Activated CD8-positive, alpha-beta memory T cell treated with anti-CD3 and anti-CD28 coated beads for 36 hours (primary cell): ENCODE measurements around the gene TEX47. TPM values are rescaled to one million over a fixed set of nuclear protein-coding genes. Genes with fewer than 3 reads are reported as not detected.

Experiments
- CTCF ChIA-PET: fragments of 350-600 bp; sonication (Branson Sonifier 250); formaldehyde crosslinking; loops from one replicate; lab custom pipeline; 2021; ENCODE audit warnings: antibody characterized with exemption; lab: Charles Lee
- POLR2A ChIA-PET: fragments of 350-600 bp; sonication (Branson Sonifier 250); formaldehyde crosslinking; loops from one replicate; lab custom pipeline; 2021; ENCODE audit warnings: antibody characterized with exemption; lab: Charles Lee
- total RNA-seq, 2 experiments: library from RNA; stranded (reverse); gene quantifications; one replicate each; pipeline ENCODE4 v1.2.3, GENCODE V29; 2021

Gene TEX47
- not detected for total RNA-seq

- ChIA-PET POLR2A (no interaction called here), CTCF (no interaction called here)
Observed at GRCh38 chr7:88795553-88795952, at the start of gene TEX47. Gene TEX47, minus strand, starts transcription at chr7:88795737. Its CDS starts 795 bp downstream, at chr7:88794942.

GRCh38 chr7:88845091-88845490 lies 49.6 kb upstream of the TEX47 start:
- CTCF ChIA-PET, result no interaction called here
- POLR2A ChIA-PET, result no interaction called here

- CTCF ChIA-PET, result no interaction called here
- POLR2A ChIA-PET, result no interaction called here
Observed at GRCh38 chr7:88842201-88842600, 46.7 kb upstream of the TEX47 start.

GRCh38 chr7:88835147-88835728 lies 39.7 kb upstream of the TEX47 start:
- CTCF ChIA-PET, result no interaction called here
- POLR2A ChIA-PET, result no interaction called here

DNA sequence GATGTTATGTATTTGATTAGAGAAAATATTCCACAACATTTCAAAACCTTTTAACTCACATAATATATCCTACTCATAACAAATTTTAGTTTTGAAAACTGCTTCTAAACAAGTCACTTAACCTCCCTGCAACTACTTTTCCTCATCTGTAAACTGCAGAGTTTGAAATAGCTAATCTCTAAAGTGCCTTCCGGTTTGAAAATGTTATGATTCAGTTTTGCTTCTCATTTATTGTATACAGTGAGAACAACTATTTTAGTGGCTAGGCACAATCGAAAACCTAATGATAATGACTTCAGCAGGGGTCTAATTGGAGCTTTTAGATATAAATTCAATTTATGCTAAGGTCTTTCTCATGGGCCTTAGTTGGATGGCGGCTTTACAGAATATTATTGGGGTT lies 30.7 kb upstream of the TEX47 start:
- ChIA-PET POLR2A (no interaction called here), CTCF (no interaction called here)

DNA sequence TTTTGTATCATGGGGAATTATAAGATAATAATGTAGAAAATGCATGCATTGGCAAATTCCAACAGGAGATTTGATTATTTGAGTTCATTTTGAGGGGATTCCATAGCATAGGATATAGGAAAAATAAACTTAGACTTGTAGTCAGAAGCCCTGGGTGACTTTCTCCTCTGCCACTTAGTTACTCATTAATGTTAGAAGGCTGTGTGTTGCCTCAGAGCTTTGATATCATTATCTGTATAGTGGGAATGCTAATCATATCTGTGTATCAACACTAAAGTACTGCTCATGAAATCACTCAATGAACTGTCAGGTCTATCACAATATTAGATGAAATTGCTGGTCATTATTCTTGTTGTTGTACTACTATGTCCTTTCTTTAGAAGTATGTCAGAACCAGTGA lies 23.0 kb upstream of the TEX47 start:
- POLR2A ChIA-PET, result no interaction called here
- CTCF ChIA-PET, result no interaction called here

GRCh38 chr7:88806280-88807037 lies 10.9 kb upstream of the TEX47 start:
- ChIA-PET CTCF (no interaction called here), POLR2A (no interaction called here)

GRCh38 chr7:88801046-88801445 lies 5.5 kb upstream of the TEX47 start:
- ChIA-PET CTCF (no interaction called here), POLR2A (no interaction called here)

GRCh38 chr7:88792361-88792760 lies 3.2 kb downstream of the TEX47 start:
- ChIA-PET CTCF (no interaction called here), POLR2A (no interaction called here)

GRCh38 chr7:88791891-88792290 lies 3.6 kb downstream of the TEX47 start:
- CTCF ChIA-PET, result no interaction called here

GRCh38 chr7:88789480-88790064 lies 6.0 kb downstream of the TEX47 start:
- CTCF ChIA-PET, result no interaction called here
- POLR2A ChIA-PET, result no interaction called here

More at GRCh38 chr7:88791891-88792290, 3.6 kb downstream of the TEX47 start:
- POLR2A ChIA-PET, result no interaction called here

DNA sequence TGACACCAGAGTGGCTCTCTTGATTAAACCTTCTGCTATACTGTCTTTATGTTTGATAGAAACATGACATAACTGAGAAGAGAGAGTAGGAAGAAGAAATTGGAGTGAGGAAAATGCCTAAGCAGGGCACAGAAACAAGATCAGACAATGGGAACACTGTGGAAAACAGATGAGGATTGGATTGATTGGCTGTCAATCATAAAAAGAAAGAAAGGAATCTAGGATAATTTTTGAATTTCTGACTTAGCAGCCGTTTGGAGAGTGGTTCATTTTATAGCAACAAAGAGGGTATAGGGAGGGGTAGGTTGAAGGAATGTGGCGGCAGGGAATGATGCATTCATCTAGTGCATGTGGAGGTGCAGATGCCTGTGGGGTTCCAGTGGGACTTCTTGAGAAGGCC lies 7.8 kb downstream of the TEX47 start:
- CTCF ChIA-PET, result no interaction called here
- POLR2A ChIA-PET, result no interaction called here

DNA sequence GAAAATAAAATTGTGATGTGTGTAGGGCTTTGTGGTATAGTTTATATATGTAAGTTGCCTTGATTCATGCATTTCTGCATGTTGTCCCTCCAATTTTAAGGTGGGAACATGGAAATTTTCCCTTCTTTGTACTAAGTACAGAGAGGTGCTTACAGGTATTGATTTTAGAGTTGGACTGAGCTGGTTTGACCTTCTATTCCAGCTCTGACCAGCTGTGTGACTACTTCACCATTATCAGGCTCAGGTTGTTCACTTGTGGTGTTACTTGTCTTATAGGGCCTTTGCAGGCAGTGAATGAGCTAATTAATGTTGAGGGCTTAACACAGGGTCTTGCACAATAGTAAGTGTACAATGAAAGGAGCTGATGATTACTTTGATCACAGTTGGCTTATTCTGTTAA lies 19.7 kb downstream of the TEX47 start:
- POLR2A ChIA-PET, result no interaction called here
- CTCF ChIA-PET, result no interaction called here

- CTCF ChIA-PET, result no interaction called here
Observed at GRCh38 chr7:88772776-88773175, 22.8 kb downstream of the TEX47 start.

DNA sequence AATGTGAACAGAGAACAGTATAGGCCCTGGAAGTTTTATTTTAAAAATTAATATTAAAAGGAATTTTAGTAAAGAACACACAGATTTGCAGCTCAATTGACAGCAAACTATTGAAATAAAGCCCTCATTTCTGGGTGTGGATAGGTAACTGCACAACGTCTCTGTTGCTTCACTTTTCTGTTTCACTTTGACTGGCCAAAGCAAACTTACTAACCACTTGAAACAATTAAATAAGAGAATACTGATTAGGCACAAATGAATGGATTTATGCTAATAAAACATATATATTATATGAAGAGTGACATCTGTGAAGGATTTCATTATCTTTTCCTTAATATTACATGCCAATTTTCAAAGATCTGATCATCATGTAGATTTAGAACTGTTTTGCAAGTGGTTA lies 24.1 kb downstream of the TEX47 start:
- CTCF ChIA-PET, result no interaction called here
- POLR2A ChIA-PET, result no interaction called here

More at GRCh38 chr7:88772776-88773175, 22.8 kb downstream of the TEX47 start:
- POLR2A ChIA-PET, result no interaction called here

GRCh38 chr7:88761779-88762178 lies 33.8 kb downstream of the TEX47 start:
- ChIA-PET CTCF (no interaction called here), POLR2A (no interaction called here)

GRCh38 chr7:88760136-88760515 lies 35.4 kb downstream of the TEX47 start:
- POLR2A ChIA-PET, result no interaction called here

GRCh38 chr7:88759230-88760135 lies 36.1 kb downstream of the TEX47 start, which contains the start of gene ZNF804B:
Gene ZNF804B, plus strand, starts transcription at chr7:88759700. Its CDS starts 277 bp downstream, at chr7:88759977.
- POLR2A ChIA-PET, result no interaction called here

More at GRCh38 chr7:88760136-88760515, 35.4 kb downstream of the TEX47 start:
- CTCF ChIA-PET, result no interaction called here

DNA sequence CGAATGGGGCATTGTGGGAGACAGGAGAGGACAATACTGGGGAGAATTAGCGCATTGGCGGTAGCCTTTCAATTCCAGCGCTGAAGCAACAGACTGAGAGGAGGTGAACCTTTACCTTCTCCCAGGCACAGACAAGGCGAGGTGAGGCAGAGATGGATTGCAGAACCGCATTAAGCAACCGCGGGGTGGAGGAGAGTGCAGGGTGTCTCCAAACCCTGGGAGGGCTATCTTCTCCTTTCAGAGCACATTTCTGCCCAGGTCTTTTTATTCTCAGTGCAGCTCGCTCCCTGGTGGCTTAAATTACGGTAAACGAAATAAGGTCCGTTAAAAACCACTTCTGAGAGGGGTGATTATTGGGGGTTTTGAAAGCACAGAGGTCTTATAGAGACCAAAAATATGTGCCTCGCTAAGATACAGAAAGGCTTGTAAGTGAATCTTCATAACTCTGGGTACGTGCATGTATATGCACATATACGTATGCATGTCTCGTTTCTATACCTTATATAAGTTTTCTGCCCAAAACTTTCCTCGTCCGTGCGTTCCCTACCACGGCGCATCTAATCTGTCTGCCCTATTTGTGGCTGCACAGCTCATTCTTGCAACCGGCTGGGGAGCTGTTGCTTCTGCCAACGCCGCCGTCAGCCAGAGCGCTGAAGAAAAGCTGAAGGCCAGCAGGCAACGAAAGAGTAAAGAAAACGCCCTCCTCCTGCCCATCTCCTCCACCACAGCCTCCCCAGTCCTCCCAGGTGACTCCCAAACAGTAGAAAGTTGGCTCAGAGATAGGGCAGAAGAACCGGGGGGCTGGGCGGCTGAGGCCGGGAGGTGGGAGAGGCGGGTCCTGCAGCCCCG lies 36.9 kb downstream of the TEX47 start:
- CTCF ChIA-PET, result no interaction called here

More at GRCh38 chr7:88759230-88760135, 36.1 kb downstream of the TEX47 start, which contains the start of gene ZNF804B:
- CTCF ChIA-PET, result no interaction called here

More for the DNA sequence above, 36.9 kb downstream of the TEX47 start:
- POLR2A ChIA-PET, result no interaction called here
